Stimulated activated CD8-positive, alpha-beta memory T cell treated with anti-CD3 and anti-CD28 coated beads, Interleukin-15, amount 100 ng/mL, for 24 hours (primary cell): Measurements from ENCODE around the gene TSR3.
A peak's percentile ranks its signal among the peaks of the same experiment; 100 is the strongest.

Experiments used
- DNase-seq: peaks from one replicate; pipeline ENCODE4 v3.0.0-alpha.2; 2020; ENCODE audit warnings: low read depth

TSR3 gene

DNA sequence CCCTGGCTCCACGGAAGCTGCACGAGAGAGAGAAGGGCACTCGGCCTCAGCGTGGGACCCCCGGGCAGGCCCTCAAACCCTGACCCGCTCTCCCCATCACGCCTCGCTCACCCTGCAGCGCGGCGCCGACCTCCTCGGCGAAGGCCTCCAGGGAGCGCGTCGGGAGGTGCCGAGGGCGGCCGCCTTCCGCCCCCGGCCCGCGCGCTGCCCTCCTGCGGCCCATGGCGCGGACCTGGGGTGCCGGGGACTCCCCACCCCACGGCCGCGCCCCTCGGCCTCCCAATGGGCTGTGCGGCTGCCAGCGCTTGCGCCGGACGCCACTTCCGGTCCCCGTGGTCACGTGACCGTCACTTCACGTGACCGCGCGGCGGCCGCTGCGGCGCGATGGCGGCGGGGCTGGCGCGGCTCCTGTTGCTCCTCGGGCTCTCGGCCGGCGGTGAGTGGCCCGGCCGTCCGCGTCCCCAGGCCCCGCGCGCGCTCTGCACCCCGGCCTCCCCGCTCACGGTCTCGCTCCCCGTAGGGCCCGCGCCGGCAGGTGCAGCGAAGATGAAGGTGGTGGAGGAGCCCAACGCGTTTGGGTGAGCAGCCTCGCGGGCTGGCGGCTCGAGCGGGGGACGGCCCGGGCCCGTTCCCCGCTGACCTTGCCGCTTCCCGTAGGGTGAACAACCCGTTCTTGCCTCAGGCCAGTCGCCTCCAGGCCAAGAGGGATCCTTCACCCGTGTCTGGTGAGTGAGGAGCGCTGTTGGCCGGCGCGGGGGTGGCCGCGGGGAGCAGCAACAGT, at the start of gene TSR3, which contains the start of gene GNPTG:
TSR3 (minus strand) TSS at position 297 of the 781 bp plus-strand sequence; CDS start at position 223, 74 bp downstream.
GNPTG (plus strand) TSS at position 350 of the 781 bp plus-strand sequence; CDS start at position 385, 35 bp downstream.
- DNase-seq, result peak; percentile 87

DNA sequence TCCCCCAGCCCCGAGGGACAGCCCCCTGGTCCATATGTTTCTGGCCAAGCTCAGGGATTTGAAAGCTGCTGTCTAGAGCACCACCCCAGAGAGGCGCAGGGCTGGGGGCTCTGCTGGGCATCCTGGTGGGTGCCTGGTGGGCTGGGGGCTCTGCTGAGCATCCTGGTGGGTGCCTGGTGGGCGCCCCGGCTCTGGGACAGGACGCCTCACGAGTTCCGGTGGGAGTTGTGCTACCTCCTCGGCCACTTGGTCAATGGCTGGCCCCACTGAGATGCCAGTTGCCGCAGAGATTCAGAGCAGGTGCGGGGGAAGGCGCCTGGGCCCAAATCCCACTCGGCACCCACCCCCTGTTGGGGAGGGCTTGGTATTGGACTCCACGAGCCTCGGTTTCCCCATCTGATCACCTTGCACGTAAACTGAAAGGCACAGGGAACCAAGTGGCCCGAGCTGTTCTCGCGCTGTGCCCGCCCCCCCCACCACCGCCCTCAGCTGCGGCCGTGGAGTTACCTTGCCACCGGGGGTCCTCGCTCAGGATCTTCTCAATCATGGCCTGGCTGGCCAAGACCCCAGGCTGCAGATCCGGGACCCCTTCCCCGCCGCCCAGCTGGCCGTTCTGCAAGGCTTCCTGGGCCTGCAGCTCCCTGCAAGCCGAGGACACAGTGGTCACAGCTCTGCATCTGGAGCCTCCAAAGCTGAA, 49.5 kb upstream of the TSR3 start:
- no peak for DNase-seq

DNA sequence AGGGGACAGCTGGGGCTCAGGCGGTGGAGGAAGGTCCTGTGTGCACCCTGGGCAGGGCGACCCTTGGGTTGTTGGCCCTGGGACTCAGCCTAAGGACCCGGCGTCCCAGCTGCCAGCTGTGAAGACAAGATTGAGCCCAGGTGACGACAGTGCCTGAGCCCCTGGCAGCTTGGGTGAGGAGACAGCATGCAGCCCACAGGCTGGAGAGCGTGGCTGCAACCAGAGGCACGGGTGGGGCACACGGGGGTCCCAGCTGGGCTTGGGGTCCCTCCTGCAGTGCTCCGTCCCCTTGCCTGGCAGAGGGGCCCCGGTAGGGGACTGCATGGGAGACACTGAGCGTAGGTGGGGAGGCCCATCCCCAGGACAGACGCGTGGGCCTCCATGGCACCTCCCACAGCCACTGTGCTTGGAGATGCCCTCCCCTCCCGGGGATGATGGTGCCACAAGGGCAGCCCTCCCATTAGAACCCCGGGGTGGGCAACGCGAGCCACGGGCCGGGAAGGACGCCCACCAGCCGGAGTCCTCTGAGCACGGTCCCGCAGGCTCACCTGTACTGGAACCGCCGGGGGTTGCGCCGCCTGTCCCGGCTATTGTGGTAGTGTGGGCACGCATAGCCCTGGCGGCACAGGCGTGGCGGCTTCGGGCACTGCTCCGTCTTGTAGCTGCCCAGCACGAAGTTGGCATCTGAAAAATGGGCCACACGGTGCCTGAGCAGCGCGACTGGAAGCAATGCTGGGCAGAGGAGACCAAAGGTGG, 47.3 kb upstream of the TSR3 start:
- no peak for DNase-seq

DNA sequence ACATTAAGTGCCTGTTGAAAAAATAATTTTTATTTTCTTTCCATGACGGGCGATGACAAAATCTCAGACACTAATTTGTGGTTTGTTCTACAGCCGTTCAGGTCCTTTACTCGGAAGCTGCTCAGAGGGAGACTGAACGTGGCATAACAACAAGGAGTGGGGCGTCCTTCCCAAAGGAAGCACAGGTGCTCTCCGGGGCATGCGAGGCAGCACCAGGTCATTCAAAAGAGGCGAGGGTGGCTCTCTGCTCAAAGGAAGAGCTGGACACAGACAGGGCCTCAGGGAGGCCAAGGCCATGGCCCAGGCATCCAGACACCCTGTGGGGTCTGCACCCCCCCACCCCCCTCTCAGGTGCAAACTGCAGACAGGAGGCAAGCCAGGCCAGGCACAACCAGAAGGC, 46.7 kb upstream of the TSR3 start:
- DNase-seq, result no peak

DNA sequence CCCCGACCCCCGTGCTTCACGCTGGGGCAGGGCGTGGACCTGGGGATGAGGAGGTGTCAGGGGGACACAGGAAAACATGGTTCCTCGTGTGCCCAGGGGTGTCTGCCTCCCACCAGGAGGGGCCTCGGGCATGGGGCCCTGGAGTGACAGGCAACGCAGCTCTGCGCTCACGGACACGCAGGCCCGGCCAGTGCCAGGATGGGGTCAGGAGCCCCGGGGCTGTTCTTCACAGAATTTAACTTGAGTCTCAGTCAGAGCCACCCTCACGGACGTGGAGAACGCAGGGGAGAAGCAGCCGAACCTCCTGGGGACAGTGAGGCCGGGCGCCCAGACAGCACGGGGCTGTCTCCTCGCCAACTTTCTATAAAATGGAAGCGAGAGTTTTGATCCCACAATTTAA, 46.1 kb upstream of the TSR3 start:
- no peak for DNase-seq

DNA sequence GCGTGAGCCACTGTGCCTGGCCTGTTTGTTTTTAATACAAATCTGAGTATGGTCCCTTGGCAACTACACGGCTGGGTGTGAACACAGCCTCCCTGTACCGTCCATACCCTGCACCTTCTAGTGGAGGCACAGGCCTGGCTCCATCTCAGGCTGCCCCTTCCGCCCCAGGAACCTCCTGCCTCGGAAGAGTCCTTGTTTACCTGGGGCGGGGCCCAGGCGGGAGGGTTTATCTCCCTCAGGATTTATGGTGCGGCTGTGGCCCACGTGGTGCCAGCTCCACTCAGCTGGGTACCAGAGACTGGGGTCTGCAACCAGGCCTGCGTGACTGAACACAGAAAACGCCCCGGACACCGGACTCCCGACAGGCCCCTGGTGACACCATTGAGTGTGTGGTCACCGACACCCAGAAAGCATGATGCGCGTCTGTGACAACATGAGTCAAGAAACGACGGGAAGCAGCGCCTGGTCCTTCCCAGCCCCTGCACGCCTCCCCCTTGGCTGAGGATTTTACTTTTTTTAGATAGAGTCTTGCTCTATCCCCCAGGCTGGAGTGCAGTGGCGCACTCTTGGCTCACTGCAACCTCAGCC, 43.9 kb upstream of the TSR3 start:
- no peak for DNase-seq

DNA sequence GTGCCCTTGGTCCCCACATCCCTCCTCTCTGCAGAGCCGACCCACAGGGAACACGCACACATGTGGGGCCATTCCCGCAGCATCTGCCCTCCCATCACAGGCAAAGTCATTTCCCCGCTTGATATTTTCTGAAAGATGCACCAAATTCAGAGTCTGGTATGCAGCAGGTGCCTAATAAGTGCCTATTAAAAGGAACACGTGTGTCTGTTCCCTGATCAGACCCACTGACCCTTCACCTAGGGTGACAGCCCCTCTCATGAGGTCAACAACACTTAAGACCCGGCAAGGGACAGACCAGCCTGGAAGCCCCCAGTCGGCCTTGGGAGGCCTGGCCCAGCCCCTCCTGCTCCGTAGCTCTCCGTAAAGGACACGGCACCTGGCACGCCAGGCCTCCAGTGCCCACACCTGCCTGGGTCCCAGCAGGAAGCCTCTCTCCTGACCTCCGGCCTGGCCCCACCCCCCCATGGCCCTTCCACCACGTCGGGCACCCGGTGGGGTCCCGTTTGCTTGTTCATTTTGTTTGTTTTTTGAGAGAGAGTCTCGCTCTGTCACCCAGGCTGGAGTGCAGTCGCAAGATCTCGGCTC, 42.8 kb upstream of the TSR3 start:
- DNase-seq, result no peak

DNA sequence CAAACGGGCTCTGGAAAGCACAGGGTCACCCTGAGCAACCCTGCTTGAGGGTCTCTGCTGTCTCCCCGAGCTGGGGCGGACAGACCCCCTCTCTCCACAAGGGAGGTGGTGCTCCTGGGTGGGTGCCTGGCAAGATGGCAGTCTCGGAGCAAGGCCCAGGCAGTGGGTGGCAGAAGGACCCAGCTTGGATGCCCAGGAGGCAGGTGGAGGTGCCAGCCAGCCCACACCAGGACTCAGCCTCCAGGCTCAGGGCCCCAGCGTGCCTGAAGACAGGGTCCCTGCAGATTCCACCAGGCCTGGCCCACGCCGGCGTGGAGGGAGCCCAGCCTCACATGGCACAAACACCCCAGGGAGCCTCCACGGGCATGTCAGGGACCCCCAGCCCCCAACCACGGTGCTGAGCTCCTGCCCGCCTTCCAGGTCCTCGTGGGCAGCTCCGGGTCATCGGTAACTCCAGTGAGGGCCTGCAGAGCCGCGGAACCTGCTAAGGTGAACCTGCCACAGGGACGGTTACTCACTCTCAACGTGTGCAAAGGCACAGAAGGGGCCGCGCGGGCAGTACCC, 42.0 kb upstream of the TSR3 start:
- no peak for DNase-seq

DNA sequence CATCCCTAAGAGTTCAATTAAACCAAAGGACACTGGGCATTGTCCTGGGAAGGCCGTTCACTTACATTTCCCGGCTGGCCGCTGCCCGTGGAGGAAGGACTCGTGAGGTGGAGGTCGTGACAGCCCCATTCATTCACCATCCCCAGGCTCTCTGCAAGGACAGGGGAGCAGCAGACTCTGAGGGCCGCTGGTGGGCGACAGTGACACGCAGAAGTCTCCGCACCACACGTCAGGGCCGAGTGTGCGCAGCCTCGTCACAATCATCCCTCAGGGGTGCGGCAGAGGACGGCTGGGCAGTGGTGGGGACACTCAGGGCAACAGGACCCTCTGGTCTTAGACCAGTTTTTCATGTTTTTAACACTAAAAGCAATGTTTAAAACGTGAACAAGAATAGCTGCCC, 41.1 kb upstream of the TSR3 start:
- DNase-seq, result no peak

DNA sequence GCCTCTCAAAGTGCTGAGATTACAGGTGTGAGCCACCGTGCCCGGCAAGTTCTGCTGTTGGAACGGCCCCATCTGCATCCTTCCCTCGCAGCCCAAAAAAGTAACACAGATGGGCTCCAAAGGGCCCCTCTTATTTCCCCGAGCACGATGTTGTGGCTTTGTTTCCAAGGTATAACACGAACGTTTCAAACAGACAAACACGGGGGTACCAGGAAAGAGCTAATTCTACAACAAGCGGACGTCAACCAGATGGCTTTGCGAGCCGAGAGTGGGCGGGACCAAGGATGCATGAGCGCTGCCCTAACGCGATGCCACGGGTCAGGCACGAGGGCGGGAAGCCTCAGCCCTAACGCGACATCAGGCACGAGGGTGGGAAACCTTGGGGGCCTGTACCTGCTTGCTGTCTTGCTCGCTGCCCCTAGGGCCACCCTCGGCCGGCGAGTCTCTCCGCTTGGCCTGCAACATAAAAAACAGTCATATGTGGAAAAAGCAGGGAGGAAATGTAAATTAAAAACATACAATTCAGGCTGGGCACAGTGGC, 38.6 kb upstream of the TSR3 start:
- no peak for DNase-seq

DNA sequence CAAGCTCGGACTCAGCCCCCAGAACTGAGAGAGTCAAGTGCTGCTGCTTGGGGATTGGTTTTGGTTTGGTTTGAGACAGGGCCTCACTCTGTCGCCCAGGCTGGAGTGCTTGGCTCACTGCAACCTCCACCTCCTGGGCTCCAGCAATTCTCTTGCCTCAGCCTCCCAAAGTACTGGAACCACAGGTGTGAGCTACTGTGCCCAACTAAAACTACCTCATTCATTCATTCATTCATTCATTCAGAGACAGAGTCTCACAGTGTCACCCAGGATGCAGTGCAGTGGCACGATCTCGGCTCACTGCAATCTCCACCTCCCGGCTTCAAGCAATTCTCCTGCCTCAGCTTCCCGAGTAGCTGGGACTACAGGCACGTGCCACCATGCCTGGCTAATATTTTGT, 38.1 kb upstream of the TSR3 start:
- no peak for DNase-seq

DNA sequence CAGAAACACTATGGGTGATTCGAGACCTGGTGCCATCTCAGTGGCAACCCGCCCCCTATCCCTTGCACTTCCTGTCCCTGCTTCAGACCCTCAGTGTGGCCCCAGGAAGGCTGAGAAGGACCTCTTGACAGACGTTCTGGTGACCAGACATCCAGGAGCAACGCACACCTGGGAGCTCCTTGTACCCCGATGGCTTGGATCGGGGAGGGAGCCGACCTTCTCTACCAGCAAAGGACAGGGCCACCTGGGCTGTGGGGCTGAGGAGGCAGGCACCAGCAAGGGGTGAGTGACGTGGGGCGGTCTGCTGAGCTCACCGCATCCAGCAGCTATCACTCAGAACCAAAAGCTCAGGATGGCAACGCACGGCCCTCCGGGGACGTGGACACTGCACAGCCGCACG, 35.7 kb upstream of the TSR3 start:
- no peak for DNase-seq

DNA sequence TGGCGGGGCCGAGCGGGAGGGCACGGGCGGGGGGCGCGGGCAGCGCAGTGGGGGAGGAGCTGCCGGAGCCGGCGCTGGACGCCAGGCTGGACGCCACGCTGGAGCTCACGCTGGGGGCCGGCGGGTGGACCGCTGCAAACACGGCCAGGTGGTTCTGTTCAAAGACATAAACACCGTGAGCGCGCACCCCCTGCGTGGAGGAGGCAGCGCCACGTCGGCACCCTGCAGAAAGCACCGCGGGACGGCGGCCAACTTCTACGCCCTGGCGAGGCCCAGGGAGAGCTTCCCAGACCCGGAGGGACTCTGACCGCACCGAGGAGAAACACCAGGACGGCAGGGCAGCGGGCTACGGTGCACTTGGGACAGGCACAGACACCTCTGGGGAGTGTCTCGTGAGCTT, 33.6 kb upstream of the TSR3 start:
- DNase-seq, result no peak

DNA sequence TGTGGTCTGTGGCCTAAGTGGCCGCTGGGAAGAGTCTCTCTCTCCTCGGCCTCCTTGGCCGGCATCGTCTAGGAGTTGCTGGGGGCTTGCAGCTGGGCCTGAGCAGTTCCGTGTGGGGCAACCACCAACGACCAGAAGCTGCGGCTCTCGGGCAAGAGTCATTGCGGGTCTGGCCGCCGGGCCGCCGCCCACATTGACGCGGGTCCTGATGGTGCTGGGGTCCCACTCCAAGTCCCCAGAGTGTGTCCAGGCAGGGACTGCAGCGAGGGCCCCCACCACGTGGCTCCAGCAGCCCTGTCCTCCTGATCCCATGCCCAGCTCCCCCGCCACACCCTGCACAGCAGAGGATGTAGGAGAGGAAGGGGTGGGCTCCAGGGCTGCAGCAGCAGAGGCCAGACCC, 31.9 kb upstream of the TSR3 start:
- no peak for DNase-seq

DNA sequence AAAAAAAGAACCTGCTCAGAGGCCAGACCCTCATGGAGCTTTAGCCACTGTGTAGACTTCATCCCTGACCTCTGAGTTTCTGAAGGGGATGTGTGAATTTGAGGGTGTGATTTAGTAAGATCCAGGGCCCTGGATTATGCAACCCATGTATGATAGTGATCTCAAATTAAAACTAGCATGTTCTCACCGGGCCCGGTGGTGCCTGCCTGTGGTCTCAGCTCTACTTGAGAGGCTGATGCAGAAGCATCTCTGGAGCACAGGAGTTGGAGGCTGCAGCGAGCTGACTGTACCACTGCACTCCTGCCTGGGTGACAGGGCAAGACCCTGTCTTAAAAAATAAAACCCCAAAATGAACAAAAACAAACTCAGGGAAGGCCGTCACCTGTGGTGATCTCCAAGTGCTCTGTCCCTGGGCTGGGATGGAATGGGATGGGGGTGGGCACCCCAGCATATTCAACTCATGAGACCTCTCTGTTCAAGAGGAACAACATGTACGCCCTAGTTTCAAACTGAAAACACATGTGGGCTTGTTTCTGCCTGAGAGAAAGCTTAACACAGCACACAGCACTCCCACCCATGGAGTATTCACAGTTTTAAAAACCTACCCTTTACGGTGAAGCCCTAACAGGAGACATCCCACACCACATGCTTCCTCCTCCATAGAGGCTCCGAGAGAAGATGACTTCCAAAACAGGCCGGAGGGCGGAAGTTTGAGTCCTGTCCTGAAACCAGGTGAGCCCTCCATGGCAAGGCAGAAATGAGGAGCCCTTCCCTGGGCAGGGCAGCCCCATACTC, 30.1 kb upstream of the TSR3 start:
- no peak for DNase-seq

DNA sequence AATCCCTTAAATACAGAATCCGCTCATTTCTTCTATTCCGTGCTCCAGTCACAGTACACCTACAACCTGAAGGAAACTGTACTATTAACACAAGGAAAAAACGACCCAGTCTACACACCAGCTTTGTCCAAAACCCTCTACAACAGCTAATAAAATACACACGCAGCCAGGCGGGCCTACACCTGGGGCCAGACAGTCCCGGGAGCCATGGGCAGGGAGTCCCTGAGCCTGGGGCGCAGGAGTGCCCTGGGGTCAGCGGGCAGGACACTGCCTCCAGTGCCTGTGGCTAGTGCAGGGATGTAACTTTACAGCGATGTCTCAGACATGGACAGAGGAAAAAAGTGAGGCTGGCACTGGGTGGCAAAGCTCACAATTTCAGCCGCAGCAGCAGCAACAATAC, 28.5 kb upstream of the TSR3 start:
- DNase-seq, result no peak

DNA sequence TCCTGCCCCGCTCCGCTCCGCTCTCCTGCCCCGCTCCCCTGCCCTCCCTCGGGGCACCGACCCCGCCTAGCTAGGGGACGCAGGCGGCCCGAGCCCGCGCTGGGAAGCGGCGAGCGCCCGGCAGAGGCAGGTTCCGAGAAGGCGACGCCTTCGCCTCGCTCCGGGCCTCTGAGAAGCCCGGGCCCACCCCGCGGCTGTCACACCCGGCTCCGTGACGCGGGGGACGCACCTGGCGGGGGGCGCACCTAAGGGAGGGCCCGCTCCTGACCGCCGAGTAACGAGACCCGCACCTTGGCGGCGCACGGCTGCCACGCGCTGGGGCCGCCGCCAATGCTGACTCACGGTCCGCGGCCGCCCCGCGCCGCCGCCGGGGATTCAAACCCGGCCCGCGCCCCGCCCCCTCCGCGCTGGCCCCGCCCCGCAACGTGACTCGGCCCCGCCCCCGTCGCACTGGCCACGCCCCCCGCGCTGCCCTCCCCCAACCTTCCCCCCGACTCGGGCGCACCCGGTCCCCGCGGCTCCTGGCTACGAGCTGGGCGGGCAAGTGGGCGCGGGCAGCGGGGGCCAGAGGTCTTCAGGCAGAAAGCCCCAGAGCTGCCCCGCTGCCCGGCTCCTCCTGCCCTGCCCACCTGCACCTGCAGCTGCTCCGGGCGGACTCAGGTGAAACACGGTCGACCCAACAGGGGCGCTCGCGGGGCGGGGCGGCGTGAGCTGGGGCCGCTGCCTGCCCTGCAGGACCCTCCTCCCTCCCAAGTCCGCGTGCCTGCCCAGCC, 27.8 kb upstream of the TSR3 start:
- DNase-seq, result peak; percentile 76

DNA sequence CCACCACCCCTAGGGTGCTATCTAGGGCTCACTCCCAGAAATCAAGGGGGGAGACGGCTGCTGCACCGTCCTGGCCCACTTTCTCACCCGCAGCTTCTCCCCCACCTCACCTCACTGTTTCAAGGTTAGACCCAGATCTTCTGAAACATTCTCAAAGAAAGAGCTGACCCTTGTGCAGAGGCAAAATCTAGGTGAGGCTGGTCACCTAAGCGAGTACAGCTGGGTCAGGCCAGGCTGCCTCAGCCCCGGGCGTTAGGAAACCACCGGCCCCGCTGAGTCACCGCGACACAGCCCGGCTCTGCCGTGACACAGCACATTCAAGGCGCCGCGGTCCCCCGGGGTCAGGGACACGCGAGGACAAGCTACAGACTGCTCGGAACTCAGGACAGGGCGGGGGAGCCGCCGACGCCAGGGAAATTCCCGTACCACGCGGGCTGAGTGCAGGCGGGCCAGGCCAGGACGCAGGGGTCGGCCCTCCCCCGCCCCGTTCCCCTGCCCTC, 27.2 kb upstream of the TSR3 start:
- peak; percentile 45 for DNase-seq

DNA sequence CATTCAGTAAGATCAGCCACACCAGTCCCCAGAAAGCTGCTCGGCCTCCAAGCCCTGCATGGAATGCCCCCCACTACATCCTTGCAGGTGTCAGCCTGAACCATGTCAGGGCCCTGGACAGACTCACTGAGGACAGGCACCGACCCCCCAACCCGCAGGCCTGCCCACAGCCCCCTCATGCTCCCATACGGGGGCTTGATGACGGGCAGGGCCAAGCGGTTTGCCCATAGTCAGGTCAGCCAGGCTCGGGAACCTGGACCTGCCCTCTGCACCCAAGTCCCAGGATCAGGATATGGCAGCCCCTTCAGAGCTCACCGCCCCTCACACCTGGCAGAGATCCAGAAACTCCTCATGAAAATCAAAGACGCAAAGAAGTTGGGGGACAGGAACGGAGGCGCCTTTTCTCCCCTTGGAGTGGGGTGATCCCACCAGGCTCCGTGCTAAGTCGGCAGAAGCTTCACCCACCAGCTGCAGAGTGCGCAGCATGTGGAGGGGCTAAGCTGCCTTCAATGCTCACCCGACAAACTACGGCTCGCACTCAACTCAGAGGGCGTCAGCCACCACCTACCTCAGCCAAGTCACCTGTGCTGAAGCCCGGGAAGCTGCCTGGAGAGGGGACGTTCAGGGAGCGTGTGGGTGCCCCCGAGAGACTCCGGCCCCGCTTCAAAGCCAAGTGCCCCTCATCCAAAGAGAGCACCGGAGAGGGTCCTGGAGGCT, 26.6 kb upstream of the TSR3 start:
- DNase-seq, result no peak
